ENCODE data around the gene SLC25A46. TPM values are rescaled to one million over a fixed set of nuclear protein-coding genes. Genes with fewer than 3 reads are reported as not detected.

The SLC25A46 gene
- 96.8 and 99.2 TPM in 2 replicates for total RNA-seq

DNA sequence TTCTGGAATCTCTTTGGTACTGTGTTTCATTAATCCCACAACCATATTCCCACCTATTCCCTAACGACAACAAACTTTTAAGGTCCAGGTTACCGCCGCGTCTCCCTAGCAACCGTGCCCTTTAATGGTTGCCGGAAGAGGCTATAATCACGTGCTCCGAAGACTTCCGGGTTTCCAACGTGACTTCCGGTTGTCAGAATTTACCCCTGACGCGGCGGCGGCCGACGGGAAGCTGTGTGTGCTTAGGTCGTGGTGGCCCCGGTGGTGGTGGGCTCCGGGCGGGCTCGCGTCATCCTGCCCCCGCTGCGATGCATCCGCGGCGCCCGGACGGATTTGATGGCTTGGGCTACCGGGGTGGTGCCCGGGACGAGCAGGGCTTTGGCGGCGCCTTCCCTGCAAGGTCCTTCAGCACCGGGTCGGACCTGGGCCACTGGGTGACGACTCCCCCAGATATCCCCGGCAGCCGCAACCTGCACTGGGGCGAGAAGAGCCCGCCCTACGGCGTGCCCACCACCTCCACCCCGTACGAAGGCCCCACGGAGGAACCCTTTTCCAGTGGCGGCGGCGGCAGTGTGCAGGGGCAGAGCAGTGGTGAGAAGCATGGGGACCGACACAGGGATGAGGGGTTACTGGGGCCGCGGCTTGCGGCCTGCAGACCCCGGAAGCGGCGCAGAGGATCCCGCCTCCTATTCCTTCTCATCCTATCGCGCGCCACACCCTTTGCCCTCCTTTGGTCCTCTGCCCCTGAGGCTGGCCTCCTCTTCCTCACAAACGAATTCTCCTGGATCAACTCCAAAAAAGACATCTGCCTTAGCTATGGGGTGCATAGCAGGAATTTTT lies at the start of gene SLC25A46:
TSS of gene SLC25A46 (plus strand) at position 196 of the 840 bp plus-strand sequence. CDS start at position 309, 113 bp downstream.

GRCh38 chr5:110726249-110727024 lies 12.4 kb upstream of the SLC25A46 start, which contains the start of gene TMEM232:
Gene TMEM232, minus strand, starts transcription at chr5:110726671. Its CDS starts 59,319 bp downstream, at chr5:110667352.

Other genes starting within 250 kb of the SLC25A46 start
- 1.9 and 2.0 TPM in 2 replicates for gene TMEM232, start 12.3 kb upstream of the SLC25A46 start, total RNA-seq

Measured in uterine smooth muscle cell (primary cell).